Measurements from ENCODE around the gene SMIM43.
"Not testable (repeated sequence)": the region's sequence is repeated elsewhere in the genome, so short reads cannot be mapped to it uniquely, and the experiment has no call there.

SMIM43 gene

GRCh38 chr4:121749225-121749624 is 15.7 kb downstream of the SMIM43 start:
- Histone ChIP-seq H3K9ac (ENCODE audit: low read length) (no peak overlapping the region), H3K9me3 (ENCODE audit: control insufficient read depth, low read length) (no peaks in the 10 kb centered on the region), H3K27me3 (ENCODE audit: control insufficient read depth, insufficient read depth, low read length) (no peaks in the 10 kb centered on the region), H3K4me3 (ENCODE audit: low read length) (no peak overlapping the region), H3K4me1 (ENCODE audit: control insufficient read depth, insufficient read depth, low read length) (no peaks in the 10 kb centered on the region), H3K36me3 (ENCODE audit: control insufficient read depth, insufficient read depth, low read length) (no peaks in the 10 kb centered on the region)

GRCh38 chr4:121742794-121743193 is 22.2 kb downstream of the SMIM43 start:
- Histone ChIP-seq H3K9me3 (ENCODE audit: control insufficient read depth, low read length) (no peaks in the 10 kb centered on the region), H3K36me3 (ENCODE audit: control insufficient read depth, insufficient read depth, low read length) (no peaks in the 10 kb centered on the region), H3K4me3 (ENCODE audit: low read length) (no peak overlapping the region), H3K4me1 (ENCODE audit: control insufficient read depth, insufficient read depth, low read length) (no peaks in the 10 kb centered on the region), H3K9ac (ENCODE audit: low read length) (no peak overlapping the region), H3K27me3 (ENCODE audit: control insufficient read depth, insufficient read depth, low read length) (no peaks in the 10 kb centered on the region)

- H3K4me3 ChIP-seq (ENCODE audit: low read length) = no peak overlapping the region
These were observed 23.2 kb downstream of the SMIM43 start for GRCh38 chr4:121741751-121742150.

GRCh38 chr4:121740796-121741409 is 24.1 kb downstream of the SMIM43 start:
- no peak overlapping the region for H3K9ac ChIP-seq (ENCODE audit: low read length)
- no peaks in the 10 kb centered on the region for H3K27me3 ChIP-seq (ENCODE audit: control insufficient read depth, insufficient read depth, low read length)
- H3K36me3 ChIP-seq (ENCODE audit: control insufficient read depth, insufficient read depth, low read length) = no peaks in the 10 kb centered on the region
- no peaks in the 10 kb centered on the region for H3K4me1 ChIP-seq (ENCODE audit: control insufficient read depth, insufficient read depth, low read length)
- H3K9me3 ChIP-seq (ENCODE audit: control insufficient read depth, low read length) = no peaks in the 10 kb centered on the region
- no peak overlapping the region for H3K4me3 ChIP-seq (ENCODE audit: low read length)

More at GRCh38 chr4:121741751-121742150, 23.2 kb downstream of the SMIM43 start:
- H3K9ac ChIP-seq (ENCODE audit: low read length) = no peak overlapping the region
- no peaks in the 10 kb centered on the region for H3K36me3 ChIP-seq (ENCODE audit: control insufficient read depth, insufficient read depth, low read length)
- no peaks in the 10 kb centered on the region for H3K4me1 ChIP-seq (ENCODE audit: control insufficient read depth, insufficient read depth, low read length)
- H3K9me3 ChIP-seq (ENCODE audit: control insufficient read depth, low read length) = no peaks in the 10 kb centered on the region
- H3K27me3 ChIP-seq (ENCODE audit: control insufficient read depth, insufficient read depth, low read length) = no peaks in the 10 kb centered on the region

GRCh38 chr4:121739575-121739974 is 25.4 kb downstream of the SMIM43 start:
- no peaks in the 10 kb centered on the region for H3K4me1 ChIP-seq (ENCODE audit: control insufficient read depth, insufficient read depth, low read length)

GRCh38 chr4:121738780-121739535 is 26.0 kb downstream of the SMIM43 start:
- H3K36me3 ChIP-seq (ENCODE audit: control insufficient read depth, insufficient read depth, low read length) = no peaks in the 10 kb centered on the region
- no peaks in the 10 kb centered on the region for H3K4me1 ChIP-seq (ENCODE audit: control insufficient read depth, insufficient read depth, low read length)
- H3K4me3 ChIP-seq (ENCODE audit: low read length) = no peak overlapping the region
- H3K9me3 ChIP-seq (ENCODE audit: control insufficient read depth, low read length) = no peaks in the 10 kb centered on the region
- H3K9ac ChIP-seq (ENCODE audit: low read length) = no peak overlapping the region
- H3K27me3 ChIP-seq (ENCODE audit: control insufficient read depth, insufficient read depth, low read length) = peaks cover 4% of the 10 kb centered on the region

More at GRCh38 chr4:121739575-121739974, 25.4 kb downstream of the SMIM43 start:
- no peaks in the 10 kb centered on the region for H3K36me3 ChIP-seq (ENCODE audit: control insufficient read depth, insufficient read depth, low read length)
- peaks cover 4% of the 10 kb centered on the region for H3K27me3 ChIP-seq (ENCODE audit: control insufficient read depth, insufficient read depth, low read length)
- no peaks in the 10 kb centered on the region for H3K9me3 ChIP-seq (ENCODE audit: control insufficient read depth, low read length)
- no peak overlapping the region for H3K4me3 ChIP-seq (ENCODE audit: low read length)
- no peak overlapping the region for H3K9ac ChIP-seq (ENCODE audit: low read length)

- no peaks in the 10 kb centered on the region for H3K4me1 ChIP-seq (ENCODE audit: control insufficient read depth, insufficient read depth, low read length)
- peaks cover 4% of the 10 kb centered on the region for H3K27me3 ChIP-seq (ENCODE audit: control insufficient read depth, insufficient read depth, low read length)
- no peak overlapping the region for H3K9ac ChIP-seq (ENCODE audit: low read length)
- no peaks in the 10 kb centered on the region for H3K36me3 ChIP-seq (ENCODE audit: control insufficient read depth, insufficient read depth, low read length)
- no peaks in the 10 kb centered on the region for H3K9me3 ChIP-seq (ENCODE audit: control insufficient read depth, low read length)
- no peak overlapping the region for H3K4me3 ChIP-seq (ENCODE audit: low read length)
These were observed 27.0 kb downstream of the SMIM43 start for GRCh38 chr4:121737846-121738554.

GRCh38 chr4:121736735-121737351 is 28.1 kb downstream of the SMIM43 start:
- Histone ChIP-seq H3K27me3 (ENCODE audit: control insufficient read depth, insufficient read depth, low read length) (peaks cover 4% of the 10 kb centered on the region), H3K36me3 (ENCODE audit: control insufficient read depth, insufficient read depth, low read length) (no peaks in the 10 kb centered on the region), H3K9ac (ENCODE audit: low read length) (no peak overlapping the region), H3K4me3 (ENCODE audit: low read length) (no peak overlapping the region), H3K4me1 (ENCODE audit: control insufficient read depth, insufficient read depth, low read length) (no peaks in the 10 kb centered on the region), H3K9me3 (ENCODE audit: control insufficient read depth, low read length) (no peaks in the 10 kb centered on the region)

- Histone ChIP-seq H3K4me1 (ENCODE audit: control insufficient read depth, insufficient read depth, low read length) (no peaks in the 10 kb centered on the region), H3K27me3 (ENCODE audit: control insufficient read depth, insufficient read depth, low read length) (peaks cover 4% of the 10 kb centered on the region), H3K9ac (ENCODE audit: low read length) (no peak overlapping the region), H3K36me3 (ENCODE audit: control insufficient read depth, insufficient read depth, low read length) (no peaks in the 10 kb centered on the region), H3K4me3 (ENCODE audit: low read length) (no peak overlapping the region), H3K9me3 (ENCODE audit: control insufficient read depth, low read length) (no peaks in the 10 kb centered on the region)
These were observed 30.4 kb downstream of the SMIM43 start for GRCh38 chr4:121734571-121734970.

- Histone ChIP-seq H3K27me3 (ENCODE audit: control insufficient read depth, insufficient read depth, low read length) (peaks cover 4% of the 10 kb centered on the region), H3K4me3 (ENCODE audit: low read length) (no peak overlapping the region), H3K9me3 (ENCODE audit: control insufficient read depth, low read length) (no peaks in the 10 kb centered on the region), H3K4me1 (ENCODE audit: control insufficient read depth, insufficient read depth, low read length) (no peaks in the 10 kb centered on the region), H3K9ac (ENCODE audit: low read length) (no peak overlapping the region), H3K36me3 (ENCODE audit: control insufficient read depth, insufficient read depth, low read length) (no peaks in the 10 kb centered on the region)
These were observed 31.0 kb downstream of the SMIM43 start for GRCh38 chr4:121733942-121734341.

- not testable (repeated sequence) for H3K9me3 ChIP-seq (ENCODE audit: control insufficient read depth, low read length); H3K36me3 ChIP-seq (ENCODE audit: control insufficient read depth, insufficient read depth, low read length); H3K9ac ChIP-seq (ENCODE audit: low read length); H3K4me3 ChIP-seq (ENCODE audit: low read length); H3K27me3 ChIP-seq (ENCODE audit: control insufficient read depth, insufficient read depth, low read length); H3K4me1 ChIP-seq (ENCODE audit: control insufficient read depth, insufficient read depth, low read length)
These were observed 35.2 kb downstream of the SMIM43 start for GRCh38 chr4:121729753-121730152.

- Histone ChIP-seq H3K27me3 (ENCODE audit: control insufficient read depth, insufficient read depth, low read length) (no peaks in the 10 kb centered on the region), H3K4me3 (ENCODE audit: low read length) (no peak overlapping the region), H3K4me1 (ENCODE audit: control insufficient read depth, insufficient read depth, low read length) (no peaks in the 10 kb centered on the region), H3K9ac (ENCODE audit: low read length) (no peak overlapping the region), H3K9me3 (ENCODE audit: control insufficient read depth, low read length) (no peaks in the 10 kb centered on the region), H3K36me3 (ENCODE audit: control insufficient read depth, insufficient read depth, low read length) (no peaks in the 10 kb centered on the region)
These were observed 36.2 kb downstream of the SMIM43 start for GRCh38 chr4:121728798-121729226.
